Vagina (tissue), 2 donors: ENCODE measurements around the gene VIPR2.

Experiments used
- CTCF ChIP-seq, 3 experiments: fragments of 450-650 bp in 2 of 3; fragments of 200-600 bp in 1 of 3; sonication (generic) in 1 of 3; IDR thresholded peaks; one replicate each; pipeline ENCODE4 v1.5.1; 2017 to 2019; ENCODE audit warnings: antibody characterized with exemption in 3 of 3, mild to moderate bottlenecking in 2 of 3, moderate library complexity in 2 of 3
- POLR2A ChIP-seq, 2 donors: fragments of 450-650 bp; IDR thresholded peaks; one replicate each; pipeline ENCODE4 v1.6.1; 2017; ENCODE audit warnings: antibody characterized with exemption in 2 of 2, mild to moderate bottlenecking in 2 of 2, moderate library complexity in 2 of 2
- POLR2AphosphoS5 ChIP-seq, 2 donors: sonication (generic); formaldehyde crosslinking; IDR thresholded peaks; one replicate each; pipeline ENCODE4 v1.9.0; 2017; ENCODE audit warnings: antibody characterized with exemption in 2 of 2, mild to moderate bottlenecking in 2 of 2, low read depth in 1 of 2; ENCODE audit not compliant: insufficient read depth in 1 of 2

- TF ChIP-seq CTCF (IDR thresholded peaks at IDR 0.05) (no peak), POLR2A (IDR thresholded peaks at IDR 0.05) (no peak), POLR2AphosphoS5 (IDR thresholded peaks at IDR 0.05; ENCODE audit: insufficient read depth in 1 of 2, low read depth in 1 of 2) (peak; percentile 20 to 40)
These were observed 32.8 kb upstream of the VIPR2 start for GRCh38 chr7:159177284-159177953.
